ENCODE measurements around the gene SLC39A11.

DNA sequence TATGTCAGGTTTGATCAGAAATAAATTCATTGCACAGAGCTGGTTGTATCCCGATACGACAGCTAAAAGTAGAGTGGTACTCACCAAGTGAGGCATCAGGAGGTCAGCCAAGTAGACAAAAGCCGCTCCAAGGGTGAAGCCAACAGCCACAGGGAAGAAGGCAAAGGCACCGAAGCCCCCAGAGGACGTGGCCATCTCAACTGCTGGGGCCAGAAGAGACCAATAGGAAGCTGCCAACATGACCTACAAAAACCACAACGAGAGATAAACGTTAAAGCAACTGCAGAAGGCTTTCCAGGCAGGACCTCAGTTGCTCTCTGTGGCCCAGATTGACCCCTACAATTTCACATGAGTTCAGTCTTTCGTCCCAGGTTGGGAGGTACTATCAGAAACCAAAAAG lies 61.0 kb downstream of the SLC39A11 start:
- TF ChIP-seq FOXM1 (IDR thresholded peaks at IDR 0.05; ENCODE audit: borderline replicate concordance) (no peak), BHLHE40 (IDR thresholded peaks at IDR 0.05; ENCODE audit: borderline replicate concordance) (no peak), FOXA1 (IDR thresholded peaks at IDR 0.05) (no peak), ELF4 (IDR thresholded peaks at IDR 0.05) (no peak), L3MBTL2 (conservative IDR thresholded peaks at IDR 0.05) (no peak), CTBP1 (IDR thresholded peaks at IDR 0.05; ENCODE audit: borderline replicate concordance) (no peak), TARDBP (IDR thresholded peaks at IDR 0.05) (no peak), NFRKB (IDR thresholded peaks at IDR 0.05) (no peak), SP1 (IDR thresholded peaks at IDR 0.05) (no peak), ZNF384 (IDR thresholded peaks at IDR 0.05) (no peak)
- TF ChIP-seq, protein P1, sequence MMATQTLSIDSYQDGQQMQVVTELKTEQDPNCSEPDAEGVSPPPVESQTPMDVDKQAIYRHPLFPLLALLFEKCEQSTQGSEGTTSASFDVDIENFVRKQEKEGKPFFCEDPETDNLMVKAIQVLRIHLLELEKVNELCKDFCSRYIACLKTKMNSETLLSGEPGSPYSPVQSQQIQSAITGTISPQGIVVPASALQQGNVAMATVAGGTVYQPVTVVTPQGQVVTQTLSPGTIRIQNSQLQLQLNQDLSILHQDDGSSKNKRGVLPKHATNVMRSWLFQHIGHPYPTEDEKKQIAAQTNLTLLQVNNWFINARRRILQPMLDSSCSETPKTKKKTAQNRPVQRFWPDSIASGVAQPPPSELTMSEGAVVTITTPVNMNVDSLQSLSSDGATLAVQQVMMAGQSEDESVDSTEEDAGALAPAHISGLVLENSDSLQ (IDR thresholded peaks at IDR 0.05): no peak
